GM12874 (cell line): ENCODE data around the gene BTNL3.

Experiments used
- TF ChIP-seq, protein P1 (sequence below): IDR thresholded peaks from 2 replicates; pipeline ENCODE4 v1.5.1; 2011; ENCODE audit warnings: low read depth, mild to moderate bottlenecking, control low read depth, low read length, moderate library complexity; ENCODE audit not compliant: insufficient read depth

BTNL3 gene

DNA sequence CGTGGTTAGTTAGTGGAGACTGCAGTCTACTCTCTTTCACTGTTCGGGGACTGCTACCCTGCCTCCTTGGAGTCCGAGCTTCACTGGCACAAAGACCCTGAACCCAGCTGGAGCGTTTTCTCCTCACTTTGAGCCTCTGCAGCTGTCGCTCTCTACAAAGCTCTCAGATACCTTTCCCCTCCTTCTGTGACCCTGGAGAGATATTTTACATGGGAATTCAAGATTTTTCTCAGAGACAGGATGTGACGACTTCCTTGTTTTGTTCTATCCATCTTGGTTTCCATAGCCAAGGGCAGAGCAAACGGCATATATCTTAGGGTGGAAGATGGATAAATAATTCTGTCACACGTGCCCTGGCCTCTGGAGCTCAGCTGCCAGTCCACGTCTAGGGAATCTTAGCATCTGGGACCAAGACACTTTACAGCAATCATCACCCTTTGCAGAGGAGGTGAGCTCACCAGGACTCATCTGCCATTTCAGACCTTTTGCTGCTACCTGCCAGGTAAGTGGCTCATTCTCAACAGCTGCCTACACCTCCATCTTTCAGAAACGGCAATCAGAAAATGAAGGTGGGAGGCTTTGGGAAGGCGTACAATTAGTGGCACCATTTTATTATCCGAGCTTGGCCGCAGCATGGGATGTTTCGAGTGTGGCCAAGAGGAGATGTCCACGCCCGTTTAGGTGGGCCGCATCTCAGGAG is 51.4 kb downstream of the BTNL3 start, which contains the start of gene BTNL9:
Gene BTNL9, plus strand, starts transcription at position 336 of the 700 bp plus-strand sequence. CDS start 5,224 bp downstream, outside the sequence.
- TF ChIP-seq, protein P1, sequence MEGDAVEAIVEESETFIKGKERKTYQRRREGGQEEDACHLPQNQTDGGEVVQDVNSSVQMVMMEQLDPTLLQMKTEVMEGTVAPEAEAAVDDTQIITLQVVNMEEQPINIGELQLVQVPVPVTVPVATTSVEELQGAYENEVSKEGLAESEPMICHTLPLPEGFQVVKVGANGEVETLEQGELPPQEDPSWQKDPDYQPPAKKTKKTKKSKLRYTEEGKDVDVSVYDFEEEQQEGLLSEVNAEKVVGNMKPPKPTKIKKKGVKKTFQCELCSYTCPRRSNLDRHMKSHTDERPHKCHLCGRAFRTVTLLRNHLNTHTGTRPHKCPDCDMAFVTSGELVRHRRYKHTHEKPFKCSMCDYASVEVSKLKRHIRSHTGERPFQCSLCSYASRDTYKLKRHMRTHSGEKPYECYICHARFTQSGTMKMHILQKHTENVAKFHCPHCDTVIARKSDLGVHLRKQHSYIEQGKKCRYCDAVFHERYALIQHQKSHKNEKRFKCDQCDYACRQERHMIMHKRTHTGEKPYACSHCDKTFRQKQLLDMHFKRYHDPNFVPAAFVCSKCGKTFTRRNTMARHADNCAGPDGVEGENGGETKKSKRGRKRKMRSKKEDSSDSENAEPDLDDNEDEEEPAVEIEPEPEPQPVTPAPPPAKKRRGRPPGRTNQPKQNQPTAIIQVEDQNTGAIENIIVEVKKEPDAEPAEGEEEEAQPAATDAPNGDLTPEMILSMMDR = no peak

DNA sequence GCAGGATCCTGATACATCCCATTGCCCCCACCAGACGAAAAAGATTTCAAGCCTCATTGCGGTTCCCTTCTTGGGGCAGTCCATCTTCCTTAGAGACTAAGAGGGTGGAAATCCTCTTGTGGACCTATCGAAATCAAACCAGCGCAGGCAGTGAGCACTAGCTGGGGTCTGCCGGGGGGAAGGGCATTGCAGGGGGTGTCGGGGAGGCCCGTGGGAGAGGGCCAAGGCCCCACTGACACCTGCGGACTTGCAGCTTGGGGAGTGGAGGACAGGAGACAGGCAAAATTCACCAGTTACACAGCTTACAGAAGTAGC is 51.9 kb downstream of the BTNL3 start:
- TF ChIP-seq, protein P1 = no peak

DNA sequence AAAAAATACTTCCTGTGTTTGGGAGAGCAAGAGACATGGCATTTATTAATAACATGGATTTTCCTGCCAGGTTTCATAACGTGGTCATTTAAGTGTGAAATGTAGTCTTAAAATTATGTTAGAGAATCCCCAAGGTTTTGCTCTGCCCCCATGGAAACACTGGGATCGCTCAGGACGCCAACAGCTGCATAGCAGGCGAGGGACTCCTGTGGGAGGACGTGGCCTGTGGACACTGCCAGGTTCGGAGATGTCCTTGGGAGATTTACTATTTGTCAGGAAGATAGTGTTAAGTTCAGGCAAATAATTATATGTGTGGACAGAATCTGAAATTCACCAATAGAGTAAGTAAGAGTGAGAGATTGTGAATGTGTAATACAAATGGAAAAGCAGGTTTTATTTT is 52.4 kb downstream of the BTNL3 start:
- TF ChIP-seq, protein P1 = no peak

DNA sequence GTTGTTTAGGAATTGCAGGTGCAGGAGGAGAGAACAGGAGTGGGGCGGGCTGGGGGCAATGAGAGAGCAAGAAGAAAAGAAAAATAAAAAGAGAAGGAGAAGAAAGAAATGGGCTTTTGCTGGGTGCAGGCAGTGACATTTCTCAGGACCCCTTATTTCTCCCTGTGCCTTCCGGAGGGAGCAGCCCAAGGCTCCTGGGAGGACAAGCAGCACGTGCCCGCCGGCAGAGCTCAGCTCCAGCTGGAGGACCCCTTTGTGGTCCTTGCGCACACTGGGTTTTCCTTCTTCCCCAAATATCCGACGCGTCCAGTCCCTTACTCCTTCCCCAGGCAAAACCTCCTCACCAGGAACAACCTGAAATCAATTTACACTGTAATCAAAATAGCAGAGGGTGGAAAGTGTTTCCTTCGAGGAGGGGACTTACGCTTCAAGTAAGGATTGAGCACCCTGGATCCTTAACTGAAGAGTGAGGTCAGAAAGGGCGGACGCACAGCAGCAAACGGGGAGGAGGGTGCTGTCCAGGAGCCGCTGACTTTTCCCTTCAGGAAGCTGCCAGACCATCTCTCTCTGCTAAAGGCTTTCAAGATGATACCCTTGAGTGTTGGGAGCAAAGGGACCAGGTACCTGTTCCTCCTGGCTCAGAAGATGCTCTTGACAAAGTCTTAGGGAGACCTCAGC is 53.5 kb downstream of the BTNL3 start:
- TF ChIP-seq, protein P1 = no peak

DNA sequence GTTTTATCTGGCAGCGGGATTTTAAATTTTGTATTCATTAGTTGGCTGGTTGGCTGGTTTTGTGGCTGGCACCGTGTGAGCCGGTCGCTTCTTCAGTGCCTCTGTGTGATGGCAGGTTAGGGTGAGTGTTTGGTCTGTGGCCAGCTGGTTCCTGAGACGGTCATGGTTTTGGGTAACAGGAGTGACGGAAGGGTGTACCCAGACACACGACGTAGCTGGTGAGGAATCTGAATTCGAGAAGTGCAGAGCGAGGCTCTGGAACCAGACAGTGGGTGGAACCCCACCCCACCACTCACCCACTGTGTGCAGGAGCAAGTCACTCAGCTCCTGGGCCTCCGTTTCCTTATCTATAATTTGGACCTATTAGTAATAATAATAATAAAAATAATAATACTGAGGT is 54.1 kb downstream of the BTNL3 start:
- TF ChIP-seq, protein P1 = no peak

DNA sequence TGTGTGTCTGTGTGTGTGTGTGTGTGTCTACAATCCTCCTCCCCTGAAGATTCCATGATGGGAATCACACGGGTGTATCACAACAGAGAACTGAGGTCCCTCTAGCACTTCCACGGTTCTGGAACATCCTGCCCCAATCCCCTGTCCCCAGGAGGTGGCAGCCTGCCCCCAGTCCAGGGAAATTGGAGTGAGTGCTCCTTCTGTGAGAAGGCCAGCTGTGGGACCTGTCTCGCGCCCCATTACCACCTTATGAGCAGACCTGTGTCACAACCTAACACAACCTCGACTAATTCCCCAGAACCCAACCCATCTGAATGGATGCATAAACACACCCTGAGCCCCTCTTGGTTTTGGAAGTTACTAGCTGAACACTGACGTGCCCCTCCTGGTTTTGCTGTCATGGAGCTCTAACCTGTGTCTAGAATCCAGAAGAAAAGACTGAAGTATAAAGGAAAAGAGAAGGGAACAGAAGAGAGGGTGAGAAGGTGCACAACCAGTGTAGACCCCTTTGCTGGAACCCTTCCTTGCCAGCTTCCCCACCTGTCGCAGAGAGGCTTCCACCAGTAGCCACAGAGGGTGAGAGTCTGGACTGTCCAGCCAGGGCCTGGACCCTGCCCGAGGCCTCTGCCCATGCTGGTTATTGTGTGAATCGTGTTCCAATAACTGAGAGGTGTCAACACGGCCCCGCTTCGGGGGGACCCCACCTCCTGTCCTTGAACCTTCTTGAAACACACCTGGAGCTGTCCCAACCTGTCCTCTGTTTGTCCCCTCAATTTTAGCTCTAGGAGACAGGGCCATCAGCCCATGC is 54.8 kb downstream of the BTNL3 start:
- TF ChIP-seq, protein P1 = no peak

DNA sequence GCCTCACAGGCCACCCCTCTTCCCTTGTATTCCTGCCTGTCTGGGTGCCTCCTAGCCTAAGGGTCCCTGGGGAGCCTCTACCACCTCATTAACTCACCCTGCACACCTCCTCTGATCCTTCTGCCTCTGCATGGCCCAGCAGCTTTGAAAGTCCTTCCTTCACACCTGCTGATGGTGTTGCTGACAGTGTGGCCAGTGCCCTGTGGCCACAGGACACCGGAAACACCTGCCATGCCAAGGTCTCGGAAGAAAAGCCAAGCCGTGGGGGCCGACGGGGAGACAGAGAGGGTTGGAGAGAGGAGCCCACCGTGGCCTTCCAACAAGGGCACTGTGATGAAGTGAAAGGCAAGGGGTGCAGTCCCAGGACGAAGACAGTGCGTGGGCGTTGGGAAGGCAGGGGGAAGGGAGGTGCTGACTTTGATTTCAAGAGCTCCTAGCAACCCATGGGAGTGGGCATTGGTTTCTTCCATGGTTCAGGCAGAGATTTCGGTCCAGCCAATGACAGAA is 55.5 kb downstream of the BTNL3 start:
- TF ChIP-seq, protein P1 = no peak
